ENCODE data around the gene CASQ2. TPM values are rescaled to one million over a fixed set of nuclear protein-coding genes. Genes with fewer than 3 reads are reported as not detected.
A peak's percentile ranks its signal among the peaks of the same experiment; 100 is the strongest.

The CASQ2 gene
- polyA plus RNA-seq, 1 donor from 2014 or later: not detected

- H3K9me2 ChIP-seq (ENCODE audit: insufficient read depth, low read length): no peaks in the 10 kb centered on the region
- no peaks in the 10 kb centered on the region for H3K36me3 ChIP-seq (ENCODE audit: insufficient read depth, low read length)
- peak overlapping the region; percentile 37 for H3K27ac ChIP-seq (ENCODE audit: low read length)
- H3K9me3 ChIP-seq (ENCODE audit: low read length): no peaks in the 10 kb centered on the region
- TF ChIP-seq CTCF (IDR thresholded peaks at IDR 0.05; ENCODE audit: poor library complexity, severe bottlenecking): peak; percentile 13
- no peak for TF ChIP-seq POLR2AphosphoS5 (IDR thresholded peaks at IDR 0.05)
- H3K4me2 ChIP-seq (ENCODE audit: low read length): no peak overlapping the region
- no peak overlapping the region for H3K4me3 ChIP-seq (ENCODE audit: low read length)
- H3K9ac ChIP-seq (ENCODE audit: low read length): no peak overlapping the region
- no peaks in the 10 kb centered on the region for H4K20me1 ChIP-seq (ENCODE audit: insufficient read depth)
- H3F3A ChIP-seq (ENCODE audit: insufficient read depth, low read length, poor library complexity, severe bottlenecking): no peaks in the 10 kb centered on the region
- no peaks in the 10 kb centered on the region for H3K79me2 ChIP-seq (replicated peaks; ENCODE audit: insufficient read depth, low read length)
- H2AFZ ChIP-seq (ENCODE audit: low read depth, low read length): no peak overlapping the region
- no peaks in the 10 kb centered on the region for H3K27me3 ChIP-seq (ENCODE audit: insufficient read depth, low read depth, low read length)
These were observed 90.9 kb downstream of the CASQ2 start for GRCh38 chr1:115677565-115677964.

GRCh38 chr1:115677182-115677555, 91.3 kb downstream of the CASQ2 start:
- H4K20me1 ChIP-seq (ENCODE audit: insufficient read depth): no peaks in the 10 kb centered on the region
- H3K27me3 ChIP-seq (ENCODE audit: insufficient read depth, low read depth, low read length): no peaks in the 10 kb centered on the region
- H3K79me2 ChIP-seq (replicated peaks; ENCODE audit: insufficient read depth, low read length): no peaks in the 10 kb centered on the region
- no peaks in the 10 kb centered on the region for H3K9me3 ChIP-seq (ENCODE audit: low read length)
- H3K36me3 ChIP-seq (ENCODE audit: insufficient read depth, low read length): no peaks in the 10 kb centered on the region
- no peak overlapping the region for H2AFZ ChIP-seq (ENCODE audit: low read depth, low read length)
- no peaks in the 10 kb centered on the region for H3K9me2 ChIP-seq (ENCODE audit: insufficient read depth, low read length)
- TF ChIP-seq MXI1 (conservative IDR thresholded peaks at IDR 0.05; ENCODE audit: poor library complexity, severe bottlenecking) (no peak), SMC3 (conservative IDR thresholded peaks at IDR 0.05; ENCODE audit: poor library complexity) (no peak), TAF1 (IDR thresholded peaks at IDR 0.05; ENCODE audit: low read depth) (no peak), EZH2 (IDR thresholded peaks at IDR 0.05; ENCODE audit: borderline replicate concordance, insufficient read depth, low read length, poor library complexity, severe bottlenecking) (no peak), REST (IDR thresholded peaks at IDR 0.05; ENCODE audit: borderline replicate concordance) (no peak), EP300 (conservative IDR thresholded peaks at IDR 0.05; ENCODE audit: poor library complexity, severe bottlenecking) (peak; percentile 29), CTCF (IDR thresholded peaks at IDR 0.05; ENCODE audit: poor library complexity, severe bottlenecking) (no peak), RAD21 (conservative IDR thresholded peaks at IDR 0.05) (no peak)
- H3K4me3 ChIP-seq (ENCODE audit: low read length): no peak overlapping the region
- peak overlapping the region; percentile 37 for H3K27ac ChIP-seq (ENCODE audit: low read length)
- H3K9ac ChIP-seq (ENCODE audit: low read length): no peak overlapping the region
- no peak overlapping the region for H3K4me2 ChIP-seq (ENCODE audit: low read length)
- no peaks in the 10 kb centered on the region for H3F3A ChIP-seq (ENCODE audit: insufficient read depth, low read length, poor library complexity, severe bottlenecking)

Data from neural cell (in vitro differentiated cells).